A673 (cell line): ENCODE data around the gene INPP4A. TPM values are rescaled to one million over a fixed set of nuclear protein-coding genes. Genes with fewer than 3 reads are reported as not detected.

ENCODE experiments used
- BruUV-seq: library from RNA; stranded (reverse); fragments of 400-500 nt; replicated peaks from 2 replicates; lab custom pipeline; 2021; lab: Mats Ljungman, UMichigan
- CTCF ChIA-PET: fragments of 300-600 bp; sonication (Branson Sonifier 250); formaldehyde crosslinking; loops from one replicate; lab custom pipeline; 2022; ENCODE audit warnings: antibody characterized with exemption; lab: Charles Lee
- POLR2A ChIA-PET: fragments of 300-600 bp; sonication (Branson Sonifier 250); formaldehyde crosslinking; loops from one replicate; lab custom pipeline; 2022; ENCODE audit warnings: antibody characterized with exemption; ENCODE audit not compliant: low non-redundant PET; lab: Charles Lee
- DNase-seq: peaks from one replicate; pipeline ENCODE4 v3.0.0-alpha.2; 2015; ENCODE audit warnings: low spot score
- H3K27ac ChIP-seq: fragments of 200-600 bp; sonication (generic); 2 replicates; pipeline ENCODE4 v1.5.1; 2016; ENCODE audit warnings: mixed run types, low read depth, mild to moderate bottlenecking, mixed read lengths, antibody characterized with exemption, low read length; ENCODE audit not compliant: poor library complexity, severe bottlenecking
- H3K27me3 ChIP-seq: fragments of 200-600 bp; sonication (generic); replicated peaks from 2 replicates; pipeline ENCODE4 v1.6.1; 2017; ENCODE audit warnings: mixed run types, low read depth, mild to moderate bottlenecking, mixed read lengths, antibody characterized with exemption, low read length; ENCODE audit not compliant: insufficient read depth, poor library complexity
- H3K36me3 ChIP-seq: fragments of 200-600 bp; sonication (generic); 2 replicates; pipeline ENCODE4 v1.6.1; 2016; ENCODE audit warnings: mixed run types, mild to moderate bottlenecking, mixed read lengths, antibody characterized with exemption, low read length; ENCODE audit not compliant: insufficient read depth, poor library complexity, severe bottlenecking
- H3K4me1 ChIP-seq: fragments of 200-600 bp; sonication (generic); 2 replicates; pipeline ENCODE4 v1.6.1; 2017; ENCODE audit warnings: mixed run types, mild to moderate bottlenecking, mixed read lengths, antibody characterized with exemption, low read length; ENCODE audit not compliant: insufficient read depth, poor library complexity, severe bottlenecking
- H3K4me3 ChIP-seq: fragments of 200-600 bp; sonication (generic); 2 replicates; pipeline ENCODE4 v1.5.1; 2016; ENCODE audit warnings: low read depth, mixed run types, mild to moderate bottlenecking, mixed read lengths, low read length; ENCODE audit not compliant: poor library complexity, severe bottlenecking
- H3K9me3 ChIP-seq: fragments of 200-600 bp; sonication (generic); 2 replicates; pipeline ENCODE4 v1.6.1; 2016; ENCODE audit warnings: mixed run types, low read depth, mild to moderate bottlenecking, mixed read lengths, antibody characterized with exemption, low read length; ENCODE audit not compliant: poor library complexity, severe bottlenecking
- CTCF ChIP-seq: fragments of 300-800, 200-600 bp; sonication (generic); conservative IDR thresholded peaks from 2 replicates; pipeline ENCODE4 v1.5.1; 2017; ENCODE audit warnings: low read depth, mild to moderate bottlenecking, antibody characterized with exemption, low read length, moderate library complexity, mixed read lengths
- EZH2 ChIP-seq: fragments of 200-600 bp; sonication (generic); IDR thresholded peaks from 2 replicates; pipeline ENCODE4 v1.6.1; 2017; ENCODE audit warnings: borderline replicate concordance, low read depth, mild to moderate bottlenecking, mixed read lengths, antibody characterized with exemption, low read length; ENCODE audit not compliant: poor library complexity, severe bottlenecking
- intact Hi-C: fragments of 100-400 bp; cut with micrococcal nuclease; formaldehyde crosslinking; loops from one replicate; pipeline ENCODE4 v1.10.0; 2022; ENCODE audit not compliant: unreplicated experiment
- total RNA-seq: library from RNA; stranded (reverse); gene quantifications from 2 replicates; pipeline ENCODE4 v1.2.3, GENCODE V29; 2021

INPP4A gene
- total RNA-seq, 1 experiment from 2014 or later, result 33.5 TPM

GRCh38 chr2:98545591-98545990 lies 100.9 kb downstream of the INPP4A start:
- H3K27ac ChIP-seq, result no peak overlapping the region
- H3K9me3 ChIP-seq, result no peaks in the 10 kb centered on the region
- intact Hi-C loops, result no loop called here
- H3K4me3 ChIP-seq, result no peak overlapping the region
- ChIA-PET CTCF (no interaction called here), POLR2A (no interaction called here)
- no peaks in the 10 kb centered on the region for H3K4me1 ChIP-seq
- no peak for DNase-seq
- no TSS peak for BruUV-seq
- TF ChIP-seq CTCF (no peak), EZH2 (no peak)
- H3K27me3 ChIP-seq, result no peaks in the 10 kb centered on the region
- H3K36me3 ChIP-seq, result peaks cover 7% of the 10 kb centered on the region

GRCh38 chr2:98546186-98546585 lies 101.5 kb downstream of the INPP4A start:
- BruUV-seq, result no TSS peak
- Histone ChIP-seq H3K4me1 (no peaks in the 10 kb centered on the region), H3K27ac (no peak overlapping the region), H3K27me3 (no peaks in the 10 kb centered on the region), H3K36me3 (peaks cover 7% of the 10 kb centered on the region), H3K4me3 (no peak overlapping the region), H3K9me3 (no peaks in the 10 kb centered on the region)
- TF ChIP-seq EZH2, result no peak
- no peak for DNase-seq
- POLR2A ChIA-PET, result no interaction called here
- intact Hi-C loops, result no loop called here
- CTCF ChIA-PET, result no interaction called here

- H3K27ac ChIP-seq, result no peak overlapping the region
- no TSS peak for BruUV-seq
- H3K4me3 ChIP-seq, result no peak overlapping the region
- no peaks in the 10 kb centered on the region for H3K27me3 ChIP-seq
- no peaks in the 10 kb centered on the region for H3K9me3 ChIP-seq
- CTCF ChIA-PET, result no interaction called here
- H3K36me3 ChIP-seq, result peaks cover 8% of the 10 kb centered on the region
- H3K4me1 ChIP-seq, result no peaks in the 10 kb centered on the region
- intact Hi-C loops, result no loop called here
- POLR2A ChIA-PET, result no interaction called here
- no peak for TF ChIP-seq EZH2
- no peak for TF ChIP-seq CTCF
- no peak for DNase-seq
These were observed 102.6 kb downstream of the INPP4A start for GRCh38 chr2:98547092-98547790.
